Neural cell (in vitro differentiated cells): ENCODE results near the gene ALKBH3. TPM values are rescaled to one million over a fixed set of nuclear protein-coding genes. Genes with fewer than 3 reads are reported as not detected.

Experiments used
- H2AFZ ChIP-seq: fragments of 200-600, 300-800 bp; sonication (generic), shearing (Covaris generic); 2 replicates; pipeline ENCODE4 v1.6.0; 2014; ENCODE audit warnings: low read depth, mild to moderate bottlenecking, antibody characterized with exemption, low read length, moderate library complexity
- H3F3A ChIP-seq: fragments of 200-600 bp; shearing (Covaris generic); 2 replicates; pipeline ENCODE4 v1.6.1; 2016; ENCODE audit warnings: mild to moderate bottlenecking, moderate library complexity, mixed read lengths, antibody characterized with exemption, low read length; ENCODE audit not compliant: insufficient read depth, poor library complexity, severe bottlenecking
- H3K27ac ChIP-seq: fragments of 200-600, 300-800 bp; sonication (generic), shearing (Covaris generic); 2 replicates; pipeline ENCODE4 v1.5.1; 2014; ENCODE audit warnings: mild to moderate bottlenecking, low read length, moderate library complexity
- H3K27me3 ChIP-seq: fragments of 300-800, 200-600 bp; sonication (generic), shearing (Covaris generic); 2 replicates; pipeline ENCODE4 v1.6.0; 2014; ENCODE audit warnings: mild to moderate bottlenecking, low read depth, low read length, moderate library complexity; ENCODE audit not compliant: insufficient read depth
- H3K36me3 ChIP-seq: fragments of 300-800, 200-600 bp; sonication (generic), shearing (Covaris generic); 2 replicates; pipeline ENCODE4 v1.5.1; 2014; ENCODE audit warnings: mild to moderate bottlenecking, antibody characterized with exemption, low read length, moderate library complexity; ENCODE audit not compliant: insufficient read depth
- H3K4me2 ChIP-seq: fragments of 300-800, 200-600 bp; sonication (generic), shearing (Covaris generic); 2 replicates; pipeline ENCODE4 v1.6.0; 2014; ENCODE audit warnings: mild to moderate bottlenecking, low read length
- H3K4me3 ChIP-seq: fragments of 300-800, 200-600 bp; sonication (generic), shearing (Covaris generic); 2 replicates; pipeline ENCODE4 v1.5.1; 2014; ENCODE audit warnings: mild to moderate bottlenecking, low read length, moderate library complexity
- H3K79me2 ChIP-seq: fragments of 200-600 bp; shearing (Covaris generic); replicated peaks from 2 replicates; pipeline ENCODE4 v1.6.0; 2014; ENCODE audit warnings: mild to moderate bottlenecking, low read length, moderate library complexity; ENCODE audit not compliant: insufficient read depth
- H3K9ac ChIP-seq: fragments of 300-800, 200-600 bp; sonication (generic), shearing (Covaris generic); 2 replicates; pipeline ENCODE4 v1.6.1; 2016; ENCODE audit warnings: mild to moderate bottlenecking, low read length, mixed read lengths
- H3K9me2 ChIP-seq: fragments of 200-600 bp; shearing (Covaris generic); 2 replicates; pipeline ENCODE4 v1.6.1; 2016; ENCODE audit warnings: mild to moderate bottlenecking, low read length, mixed read lengths; ENCODE audit not compliant: insufficient read depth
- H3K9me3 ChIP-seq: fragments of 200-600, 300-800 bp; sonication (generic), shearing (Covaris generic); 2 replicates; pipeline ENCODE4 v1.6.1; 2016; ENCODE audit warnings: mild to moderate bottlenecking, mixed run types, low read length, moderate library complexity, mixed read lengths
- H4K20me1 ChIP-seq: fragments of 200-600 bp; shearing (Covaris generic); 2 replicates; pipeline ENCODE4 v1.6.1; 2016; ENCODE audit warnings: mild to moderate bottlenecking, mixed run types; ENCODE audit not compliant: insufficient read depth
- EP300 ChIP-seq: fragments of 450-650 bp; conservative IDR thresholded peaks from 2 replicates; pipeline ENCODE4 v1.6.1; 2014; ENCODE audit warnings: antibody characterized with exemption, mild to moderate bottlenecking, moderate library complexity; ENCODE audit not compliant: poor library complexity, severe bottlenecking
- EZH2 ChIP-seq: fragments of 200-600, 300-800 bp; shearing (Covaris generic), sonication (generic); IDR thresholded peaks from 2 replicates; pipeline ENCODE4 v1.6.1; 2014; ENCODE audit warnings: antibody characterized with exemption, low read length, borderline replicate concordance, mild to moderate bottlenecking; ENCODE audit not compliant: insufficient read depth, poor library complexity, severe bottlenecking
- MXI1 ChIP-seq: fragments of 450-650 bp; conservative IDR thresholded peaks from 2 replicates; pipeline ENCODE4 v1.6.1; 2014; ENCODE audit warnings: antibody characterized with exemption, mild to moderate bottlenecking; ENCODE audit not compliant: poor library complexity, severe bottlenecking
- POLR2AphosphoS5 ChIP-seq: IDR thresholded peaks from 2 replicates; pipeline ENCODE4 v1.6.1; 2012
- RAD21 ChIP-seq: fragments of 450-650 bp; conservative IDR thresholded peaks from 2 replicates; pipeline ENCODE4 v1.6.1; 2014; ENCODE audit warnings: antibody characterized with exemption, mild to moderate bottlenecking, moderate library complexity
- SMC3 ChIP-seq: fragments of 450-650 bp; conservative IDR thresholded peaks from 2 replicates; pipeline ENCODE4 v1.6.1; 2014; ENCODE audit warnings: antibody characterized with exemption, mild to moderate bottlenecking, moderate library complexity; ENCODE audit not compliant: poor library complexity
- TAF1 ChIP-seq: IDR thresholded peaks from 2 replicates; pipeline ENCODE4 v1.6.1; 2012; ENCODE audit warnings: low read depth
- polyA plus RNA-seq: library from polyadenylated mRNA; depleted of rRNA; stranded (reverse); fragments of >200 nt; gene quantifications from 2 replicates; pipeline ENCODE4 v1.2.3, GENCODE V29; 2014
- TF ChIP-seq, protein P1 (sequence below): IDR thresholded peaks from 2 replicates; pipeline ENCODE4 v1.6.1; 2012; ENCODE audit warnings: borderline replicate concordance
- TF ChIP-seq, protein P2 (sequence below): fragments of 450-650 bp; IDR thresholded peaks from 2 replicates; pipeline ENCODE4 v1.5.1; 2014; ENCODE audit warnings: antibody characterized with exemption, mild to moderate bottlenecking, moderate library complexity; ENCODE audit not compliant: poor library complexity, severe bottlenecking

Gene ALKBH3
- polyA plus RNA-seq, 1 donor from 2014 or later: 27.0 TPM

DNA sequence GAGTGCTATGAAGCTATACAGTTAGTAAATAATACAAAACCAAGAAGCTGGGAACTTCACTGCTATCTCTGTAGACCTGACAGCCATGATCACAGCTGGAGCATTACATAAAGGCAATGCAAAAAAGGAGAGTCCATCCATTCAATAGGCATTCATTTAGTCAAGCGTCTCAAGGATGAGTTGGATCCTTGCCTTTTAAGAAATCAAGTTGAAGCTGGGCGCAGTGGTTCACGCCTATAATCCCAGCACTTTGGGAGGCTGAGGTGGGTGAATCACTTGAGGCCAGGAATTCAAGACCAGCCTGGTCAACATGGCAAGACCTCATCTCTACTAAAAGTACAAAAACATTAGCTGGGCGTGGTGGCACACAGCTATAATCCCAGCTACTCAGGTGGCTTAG, 48.1 kb upstream of the ALKBH3 start:
- Histone ChIP-seq H3K9me2 (no peaks in the 10 kb centered on the region), H3K9ac (no peak overlapping the region), H3F3A (no peaks in the 10 kb centered on the region), H2AFZ (no peak overlapping the region), H3K27me3 (no peaks in the 10 kb centered on the region), H3K27ac (peak overlapping the region; percentile 97), H3K4me2 (peak overlapping the region; percentile 93), H3K9me3 (no peaks in the 10 kb centered on the region), H3K79me2 (peaks cover 9% of the 10 kb centered on the region), H3K4me3 (peak overlapping the region; percentile 57), H4K20me1 (no peaks in the 10 kb centered on the region), H3K36me3 (peaks cover 4% of the 10 kb centered on the region)
- TF ChIP-seq MXI1 (no peak), POLR2AphosphoS5 (no peak), SMC3 (no peak), EZH2 (no peak), RAD21 (no peak), EP300 (no peak), TAF1 (no peak)
- TF ChIP-seq, protein P1, sequence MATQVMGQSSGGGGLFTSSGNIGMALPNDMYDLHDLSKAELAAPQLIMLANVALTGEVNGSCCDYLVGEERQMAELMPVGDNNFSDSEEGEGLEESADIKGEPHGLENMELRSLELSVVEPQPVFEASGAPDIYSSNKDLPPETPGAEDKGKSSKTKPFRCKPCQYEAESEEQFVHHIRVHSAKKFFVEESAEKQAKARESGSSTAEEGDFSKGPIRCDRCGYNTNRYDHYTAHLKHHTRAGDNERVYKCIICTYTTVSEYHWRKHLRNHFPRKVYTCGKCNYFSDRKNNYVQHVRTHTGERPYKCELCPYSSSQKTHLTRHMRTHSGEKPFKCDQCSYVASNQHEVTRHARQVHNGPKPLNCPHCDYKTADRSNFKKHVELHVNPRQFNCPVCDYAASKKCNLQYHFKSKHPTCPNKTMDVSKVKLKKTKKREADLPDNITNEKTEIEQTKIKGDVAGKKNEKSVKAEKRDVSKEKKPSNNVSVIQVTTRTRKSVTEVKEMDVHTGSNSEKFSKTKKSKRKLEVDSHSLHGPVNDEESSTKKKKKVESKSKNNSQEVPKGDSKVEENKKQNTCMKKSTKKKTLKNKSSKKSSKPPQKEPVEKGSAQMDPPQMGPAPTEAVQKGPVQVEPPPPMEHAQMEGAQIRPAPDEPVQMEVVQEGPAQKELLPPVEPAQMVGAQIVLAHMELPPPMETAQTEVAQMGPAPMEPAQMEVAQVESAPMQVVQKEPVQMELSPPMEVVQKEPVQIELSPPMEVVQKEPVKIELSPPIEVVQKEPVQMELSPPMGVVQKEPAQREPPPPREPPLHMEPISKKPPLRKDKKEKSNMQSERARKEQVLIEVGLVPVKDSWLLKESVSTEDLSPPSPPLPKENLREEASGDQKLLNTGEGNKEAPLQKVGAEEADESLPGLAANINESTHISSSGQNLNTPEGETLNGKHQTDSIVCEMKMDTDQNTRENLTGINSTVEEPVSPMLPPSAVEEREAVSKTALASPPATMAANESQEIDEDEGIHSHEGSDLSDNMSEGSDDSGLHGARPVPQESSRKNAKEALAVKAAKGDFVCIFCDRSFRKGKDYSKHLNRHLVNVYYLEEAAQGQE: no peak
- TF ChIP-seq, protein P2, sequence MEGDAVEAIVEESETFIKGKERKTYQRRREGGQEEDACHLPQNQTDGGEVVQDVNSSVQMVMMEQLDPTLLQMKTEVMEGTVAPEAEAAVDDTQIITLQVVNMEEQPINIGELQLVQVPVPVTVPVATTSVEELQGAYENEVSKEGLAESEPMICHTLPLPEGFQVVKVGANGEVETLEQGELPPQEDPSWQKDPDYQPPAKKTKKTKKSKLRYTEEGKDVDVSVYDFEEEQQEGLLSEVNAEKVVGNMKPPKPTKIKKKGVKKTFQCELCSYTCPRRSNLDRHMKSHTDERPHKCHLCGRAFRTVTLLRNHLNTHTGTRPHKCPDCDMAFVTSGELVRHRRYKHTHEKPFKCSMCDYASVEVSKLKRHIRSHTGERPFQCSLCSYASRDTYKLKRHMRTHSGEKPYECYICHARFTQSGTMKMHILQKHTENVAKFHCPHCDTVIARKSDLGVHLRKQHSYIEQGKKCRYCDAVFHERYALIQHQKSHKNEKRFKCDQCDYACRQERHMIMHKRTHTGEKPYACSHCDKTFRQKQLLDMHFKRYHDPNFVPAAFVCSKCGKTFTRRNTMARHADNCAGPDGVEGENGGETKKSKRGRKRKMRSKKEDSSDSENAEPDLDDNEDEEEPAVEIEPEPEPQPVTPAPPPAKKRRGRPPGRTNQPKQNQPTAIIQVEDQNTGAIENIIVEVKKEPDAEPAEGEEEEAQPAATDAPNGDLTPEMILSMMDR: no peak

GRCh38 chr11:43833657-43834073, 47.0 kb upstream of the ALKBH3 start:
- TF ChIP-seq SMC3 (no peak), MXI1 (peak; percentile 33), POLR2AphosphoS5 (peak; percentile 73), EZH2 (no peak), EP300 (peak; percentile 85), RAD21 (peak; percentile 13)
- TF ChIP-seq, protein P1: peak; percentile 92
- H3K36me3 ChIP-seq: peaks cover 4% of the 10 kb centered on the region
- H3K27ac ChIP-seq: peak overlapping the region; percentile 97
- peak overlapping the region; percentile 93 for H3K4me2 ChIP-seq
- H3F3A ChIP-seq: no peaks in the 10 kb centered on the region
- peak overlapping the region; percentile 23 for H2AFZ ChIP-seq
- H3K27me3 ChIP-seq: no peaks in the 10 kb centered on the region
- H4K20me1 ChIP-seq: no peaks in the 10 kb centered on the region
- H3K79me2 ChIP-seq: peaks cover 9% of the 10 kb centered on the region
- H3K9me2 ChIP-seq: no peaks in the 10 kb centered on the region
- peak overlapping the region; percentile 57 for H3K4me3 ChIP-seq
- no peaks in the 10 kb centered on the region for H3K9me3 ChIP-seq
- peak overlapping the region; percentile 70 for H3K9ac ChIP-seq
